GM19193 (cell line): ENCODE measurements around the gene ELP5.
A peak's percentile ranks its signal among the peaks of the same experiment; 100 is the strongest.

Source experiments
- POLR2A ChIP-seq: IDR thresholded peaks from 4 replicates; pipeline ENCODE4 v1.6.1; 2011; ENCODE audit not compliant: insufficient read depth, insufficient read length; ENCODE audit errors: extremely low read depth

Gene ELP5

GRCh38 chr17:7293816-7294613 lies 42.0 kb downstream of the ELP5 start:
- no peak for TF ChIP-seq POLR2A

GRCh38 chr17:7294614-7295153 lies 42.7 kb downstream of the ELP5 start, which contains the start of gene YBX2:
Gene YBX2 (minus strand): TSS chr17:7294639. CDS start chr17:7294500, 139 bp downstream.
- TF ChIP-seq POLR2A, result no peak

- no peak for TF ChIP-seq POLR2A
Observed at GRCh38 chr17:7295230-7296180, 43.5 kb downstream of the ELP5 start.

- no peak for TF ChIP-seq POLR2A
Observed at GRCh38 chr17:7296189-7296861, 44.3 kb downstream of the ELP5 start.

GRCh38 chr17:7304179-7304578 lies 52.2 kb downstream of the ELP5 start:
- no peak for TF ChIP-seq POLR2A

- TF ChIP-seq POLR2A, result peak; percentile 89
Observed at GRCh38 chr17:7306911-7307685, 55.1 kb downstream of the ELP5 start, which contains the start of gene EIF5A. Gene EIF5A (plus strand): TSS chr17:7307628. CDS start chr17:7309636, 2,008 bp downstream.

GRCh38 chr17:7307686-7308624 lies 55.9 kb downstream of the ELP5 start:
- no peak for TF ChIP-seq POLR2A

GRCh38 chr17:7308625-7309433 lies 56.8 kb downstream of the ELP5 start:
- TF ChIP-seq POLR2A, result peak; percentile 57
